ENCODE data around the gene GATB.

Gene GATB

GRCh38 chr4:151717314-151717713, 43.5 kb downstream of the GATB start:
- no peaks in the 10 kb centered on the region for H3K27me3 ChIP-seq (ENCODE audit: insufficient read depth, poor library complexity, severe bottlenecking)
- DNase-seq (ENCODE audit: low read depth in 1 of 2, low spot score in 1 of 2), result no peak
- no peak overlapping the region for H3K27ac ChIP-seq (replicated peaks)
- H3K4me3 ChIP-seq (replicated peaks; ENCODE audit: insufficient read depth, low read length), result no peak overlapping the region
- no peak for TF ChIP-seq GABPA (IDR thresholded peaks at IDR 0.05; ENCODE audit: low read depth)
- no peak for TF ChIP-seq SPI1 (IDR thresholded peaks at IDR 0.05; ENCODE audit: borderline replicate concordance, low read depth)
- no peak for TF ChIP-seq POLR2AphosphoS5 (IDR thresholded peaks at IDR 0.05; ENCODE audit: low read depth)
- TF ChIP-seq CTCF (IDR thresholded peaks at IDR 0.05; ENCODE audit: insufficient read depth, low read length), result no peak
- no peak for TF ChIP-seq REST (IDR thresholded peaks at IDR 0.05; ENCODE audit: insufficient replicate concordance, low read depth)

- Histone ChIP-seq H3K27me3 (ENCODE audit: insufficient read depth, poor library complexity, severe bottlenecking) (no peaks in the 10 kb centered on the region), H3K27ac (replicated peaks) (no peak overlapping the region), H3K4me3 (replicated peaks; ENCODE audit: insufficient read depth, low read length) (no peak overlapping the region)
- DNase-seq (ENCODE audit: low read depth in 1 of 2, low spot score in 1 of 2), result no peak
- TF ChIP-seq SPI1 (IDR thresholded peaks at IDR 0.05; ENCODE audit: borderline replicate concordance, low read depth) (no peak), POLR2AphosphoS5 (IDR thresholded peaks at IDR 0.05; ENCODE audit: low read depth) (no peak), GABPA (IDR thresholded peaks at IDR 0.05; ENCODE audit: low read depth) (no peak), CTCF (IDR thresholded peaks at IDR 0.05; ENCODE audit: insufficient read depth, low read length) (no peak), REST (IDR thresholded peaks at IDR 0.05; ENCODE audit: insufficient replicate concordance, low read depth) (no peak)
These were observed 44.5 kb downstream of the GATB start for GRCh38 chr4:151716324-151716723.

- Histone ChIP-seq H3K27ac (replicated peaks) (no peak overlapping the region), H3K27me3 (ENCODE audit: insufficient read depth, poor library complexity, severe bottlenecking) (no peaks in the 10 kb centered on the region), H3K4me3 (replicated peaks; ENCODE audit: insufficient read depth, low read length) (no peak overlapping the region)
- DNase-seq (ENCODE audit: low read depth in 1 of 2, low spot score in 1 of 2), result no peak
- TF ChIP-seq SPI1 (IDR thresholded peaks at IDR 0.05; ENCODE audit: borderline replicate concordance, low read depth), result no peak
- no peak for TF ChIP-seq GABPA (IDR thresholded peaks at IDR 0.05; ENCODE audit: low read depth)
- no peak for TF ChIP-seq CTCF (IDR thresholded peaks at IDR 0.05; ENCODE audit: insufficient read depth, low read length)
- TF ChIP-seq POLR2AphosphoS5 (IDR thresholded peaks at IDR 0.05; ENCODE audit: low read depth), result no peak
These were observed 44.9 kb downstream of the GATB start for GRCh38 chr4:151715881-151716280.

- DNase-seq (ENCODE audit: low read depth in 1 of 2, low spot score in 1 of 2), result no peak
- no peaks in the 10 kb centered on the region for H3K27me3 ChIP-seq (ENCODE audit: insufficient read depth, poor library complexity, severe bottlenecking)
- H3K4me3 ChIP-seq (replicated peaks; ENCODE audit: insufficient read depth, low read length), result no peak overlapping the region
- no peak overlapping the region for H3K27ac ChIP-seq (replicated peaks)
- TF ChIP-seq POLR2AphosphoS5 (IDR thresholded peaks at IDR 0.05; ENCODE audit: low read depth), result no peak
- TF ChIP-seq SPI1 (IDR thresholded peaks at IDR 0.05; ENCODE audit: borderline replicate concordance, low read depth), result no peak
- TF ChIP-seq GABPA (IDR thresholded peaks at IDR 0.05; ENCODE audit: low read depth), result no peak
- TF ChIP-seq REST (IDR thresholded peaks at IDR 0.05; ENCODE audit: insufficient replicate concordance, low read depth), result no peak
- TF ChIP-seq CTCF (IDR thresholded peaks at IDR 0.05; ENCODE audit: insufficient read depth, low read length), result no peak
These were observed 48.0 kb downstream of the GATB start for GRCh38 chr4:151712777-151713176.

All from HL-60 (cell line).